ENCODE results near the gene SYT9.
"Not testable (repeated sequence)": the region's sequence is repeated elsewhere in the genome, so short reads cannot be mapped to it uniquely, and the experiment has no call there.

Gene SYT9

GRCh38 chr11:7512525-7513233, 261.0 kb downstream of the SYT9 start:
- no CpG with 5 or more reads among the region's 18 CpGs for WGBS (ENCODE audit: insufficient coverage, insufficient read length)
- H3K4me3 ChIP-seq (ENCODE audit: low read length), result peak overlapping the region; percentile 86; the same call in 1 of the 2 replicates
- no peaks in the 10 kb centered on the region for H3K9me3 ChIP-seq (ENCODE audit: control insufficient read depth, insufficient read depth, low read length)
- H3K27me3 ChIP-seq (ENCODE audit: control insufficient read depth, insufficient read depth, low read length), result peaks cover 5% of the 10 kb centered on the region; the same call in 1 of the 2 replicates
- no peak overlapping the region for H3K27ac ChIP-seq (ENCODE audit: low read length)
- DNase-seq (ENCODE audit: low read depth, low spot score), result no peak
- H3K4me1 ChIP-seq (ENCODE audit: control insufficient read depth, insufficient read depth, low read length), result peaks cover 3% of the 10 kb centered on the region
- no peaks in the 10 kb centered on the region for H3K36me3 ChIP-seq (ENCODE audit: control insufficient read depth, insufficient read depth, low read length)

GRCh38 chr11:7513234-7514098, 261.8 kb downstream of the SYT9 start, which contains the start of gene PPFIBP2:
TSS of gene PPFIBP2 (plus strand) at chr11:7513999. CDS start at chr11:7549476, 35,477 bp downstream.
- Histone ChIP-seq H3K4me1 (ENCODE audit: control insufficient read depth, insufficient read depth, low read length) (peaks cover 3% of the 10 kb centered on the region), H3K27ac (ENCODE audit: low read length) (no peak within 1 kb of the TSS), H3K9me3 (ENCODE audit: control insufficient read depth, insufficient read depth, low read length) (no peaks in the 10 kb centered on the region), H3K27me3 (ENCODE audit: control insufficient read depth, insufficient read depth, low read length) (peaks cover 5% of the 10 kb centered on the region; the same call in 1 of the 2 replicates), H3K4me3 (ENCODE audit: low read length) (peak within 1 kb of the TSS; percentile 86), H3K36me3 (ENCODE audit: control insufficient read depth, insufficient read depth, low read length) (no peaks in the 10 kb centered on the region)
- DNase-seq (ENCODE audit: low read depth, low spot score), result peak; percentile 60
- WGBS (ENCODE audit: insufficient coverage, insufficient read length), result no CpG with 5 or more reads among the region's 79 CpGs

GRCh38 chr11:7514099-7514591, 262.4 kb downstream of the SYT9 start:
- H3K27ac ChIP-seq (ENCODE audit: low read length), result no peak overlapping the region
- H3K27me3 ChIP-seq (ENCODE audit: control insufficient read depth, insufficient read depth, low read length), result peaks cover 5% of the 10 kb centered on the region; the same call in 1 of the 2 replicates
- H3K4me1 ChIP-seq (ENCODE audit: control insufficient read depth, insufficient read depth, low read length), result peaks cover 3% of the 10 kb centered on the region
- DNase-seq (ENCODE audit: low read depth, low spot score), result no peak
- no peaks in the 10 kb centered on the region for H3K9me3 ChIP-seq (ENCODE audit: control insufficient read depth, insufficient read depth, low read length)
- H3K36me3 ChIP-seq (ENCODE audit: control insufficient read depth, insufficient read depth, low read length), result no peaks in the 10 kb centered on the region
- H3K4me3 ChIP-seq (ENCODE audit: low read length), result peak overlapping the region; percentile 86; the same call in 1 of the 2 replicates
- no CpG with 5 or more reads among the region's 31 CpGs for WGBS (ENCODE audit: insufficient coverage, insufficient read length)

GRCh38 chr11:7515447-7515886, 263.8 kb downstream of the SYT9 start:
- H3K27me3 ChIP-seq (ENCODE audit: control insufficient read depth, insufficient read depth, low read length), result peaks cover 5% of the 10 kb centered on the region; the same call in 1 of the 2 replicates
- DNase-seq (ENCODE audit: low read depth, low spot score), result no peak
- no peaks in the 10 kb centered on the region for H3K9me3 ChIP-seq (ENCODE audit: control insufficient read depth, insufficient read depth, low read length)
- H3K4me3 ChIP-seq (ENCODE audit: low read length), result no peak overlapping the region
- H3K4me1 ChIP-seq (ENCODE audit: control insufficient read depth, insufficient read depth, low read length), result peaks cover 3% of the 10 kb centered on the region
- no peak overlapping the region for H3K27ac ChIP-seq (ENCODE audit: low read length)
- no peaks in the 10 kb centered on the region for H3K36me3 ChIP-seq (ENCODE audit: control insufficient read depth, insufficient read depth, low read length)
- no CpG with 5 or more reads among the region's 1 CpG for WGBS (ENCODE audit: insufficient coverage, insufficient read length)

- WGBS (ENCODE audit: insufficient coverage, insufficient read length), result no CpG with 5 or more reads among the region's 12 CpGs
- Histone ChIP-seq H3K27ac (ENCODE audit: low read length) (no peak overlapping the region), H3K9me3 (ENCODE audit: control insufficient read depth, insufficient read depth, low read length) (no peaks in the 10 kb centered on the region), H3K4me3 (ENCODE audit: low read length) (no peak overlapping the region), H3K4me1 (ENCODE audit: control insufficient read depth, insufficient read depth, low read length) (peaks cover 3% of the 10 kb centered on the region), H3K36me3 (ENCODE audit: control insufficient read depth, insufficient read depth, low read length) (no peaks in the 10 kb centered on the region), H3K27me3 (ENCODE audit: control insufficient read depth, insufficient read depth, low read length) (peaks cover 5% of the 10 kb centered on the region; the same call in 1 of the 2 replicates)
- DNase-seq (ENCODE audit: low read depth, low spot score), result no peak
Measured at GRCh38 chr11:7516475-7516874, 264.8 kb downstream of the SYT9 start.

GRCh38 chr11:7517743-7518142, 266.0 kb downstream of the SYT9 start:
- not testable (repeated sequence) for H3K4me3 ChIP-seq (ENCODE audit: low read length); H3K4me1 ChIP-seq (ENCODE audit: control insufficient read depth, insufficient read depth, low read length)
- no CpG with 5 or more reads among the region's 13 CpGs for WGBS (ENCODE audit: insufficient coverage, insufficient read length)

More at GRCh38 chr11:7517743-7518142, 266.0 kb downstream of the SYT9 start:
- not testable (repeated sequence) for H3K27ac ChIP-seq (ENCODE audit: low read length); H3K27me3 ChIP-seq (ENCODE audit: control insufficient read depth, insufficient read depth, low read length); H3K36me3 ChIP-seq (ENCODE audit: control insufficient read depth, insufficient read depth, low read length); H3K9me3 ChIP-seq (ENCODE audit: control insufficient read depth, insufficient read depth, low read length); DNase-seq (ENCODE audit: low read depth, low spot score)
